GM21381 (cell line): ENCODE data around the gene ZXDA.

Source experiments
- ATAC-seq: cut with Tn5 transposase; IDR thresholded peaks from one replicate; pipeline ENCODE4 v1.9.1; 2021; ENCODE audit warnings: mild to moderate bottlenecking, moderate library complexity; ENCODE audit not compliant: unreplicated experiment

Gene ZXDA

GRCh38 chrX:57910287-57910912 lies at the start of gene ZXDA:
ZXDA (minus strand) TSS chrX:57910458; CDS start chrX:57910420, 38 bp downstream.
- ATAC-seq: peak; percentile 48

- no peak for ATAC-seq
These were observed 42.0 kb upstream of the ZXDA start for GRCh38 chrX:57952320-57952678.

- ATAC-seq: no peak
These were observed 41.5 kb upstream of the ZXDA start for GRCh38 chrX:57951666-57952319.

- no peak for ATAC-seq
These were observed 23.1 kb upstream of the ZXDA start for GRCh38 chrX:57933321-57933720.

GRCh38 chrX:57932266-57932665 lies 22.0 kb upstream of the ZXDA start:
- ATAC-seq: no peak

- no peak for ATAC-seq
These were observed 19.8 kb upstream of the ZXDA start for GRCh38 chrX:57930051-57930450.

- ATAC-seq: no peak
These were observed 19.1 kb upstream of the ZXDA start for GRCh38 chrX:57929373-57929772.

- no peak for ATAC-seq
These were observed 15.5 kb upstream of the ZXDA start for GRCh38 chrX:57925806-57926205.

GRCh38 chrX:57918750-57919436 lies 8.6 kb upstream of the ZXDA start:
- no peak for ATAC-seq

- no peak for ATAC-seq
These were observed 5.4 kb upstream of the ZXDA start for GRCh38 chrX:57915680-57916079.

GRCh38 chrX:57909595-57910286 lies 517 bp downstream of the ZXDA start:
- peak; percentile 79 for ATAC-seq

- peak; percentile 1 for ATAC-seq
These were observed 1.2 kb downstream of the ZXDA start for GRCh38 chrX:57908972-57909594.

- ATAC-seq: no peak
These were observed 3.5 kb downstream of the ZXDA start for GRCh38 chrX:57906790-57907189.

- ATAC-seq: no peak
These were observed 5.1 kb downstream of the ZXDA start for GRCh38 chrX:57905141-57905540.

- no peak for ATAC-seq
These were observed 5.9 kb downstream of the ZXDA start for GRCh38 chrX:57904176-57904880.

GRCh38 chrX:57902633-57903032 lies 7.6 kb downstream of the ZXDA start:
- no peak for ATAC-seq

- no peak for ATAC-seq
These were observed 8.8 kb downstream of the ZXDA start for GRCh38 chrX:57901466-57901865.

- no peak for ATAC-seq
These were observed 9.3 kb downstream of the ZXDA start for GRCh38 chrX:57900975-57901374.

GRCh38 chrX:57899906-57900305 lies 10.4 kb downstream of the ZXDA start:
- no peak for ATAC-seq

GRCh38 chrX:57899064-57899463 lies 11.2 kb downstream of the ZXDA start:
- ATAC-seq: no peak

- no peak for ATAC-seq
These were observed 38.8 kb downstream of the ZXDA start for GRCh38 chrX:57871463-57871862.
